ENCODE results near the gene SLC6A12. TPM values are rescaled to one million over a fixed set of nuclear protein-coding genes. Genes with fewer than 3 reads are reported as not detected.
A peak's percentile ranks its signal among the peaks of the same experiment; 100 is the strongest.

Gene SLC6A12
- total RNA-seq, 5 donors from 2014 or later (not counting 1 experiment from before 2014, with no cell fraction given) = 0.85 TPM; not detected in 4

DNA sequence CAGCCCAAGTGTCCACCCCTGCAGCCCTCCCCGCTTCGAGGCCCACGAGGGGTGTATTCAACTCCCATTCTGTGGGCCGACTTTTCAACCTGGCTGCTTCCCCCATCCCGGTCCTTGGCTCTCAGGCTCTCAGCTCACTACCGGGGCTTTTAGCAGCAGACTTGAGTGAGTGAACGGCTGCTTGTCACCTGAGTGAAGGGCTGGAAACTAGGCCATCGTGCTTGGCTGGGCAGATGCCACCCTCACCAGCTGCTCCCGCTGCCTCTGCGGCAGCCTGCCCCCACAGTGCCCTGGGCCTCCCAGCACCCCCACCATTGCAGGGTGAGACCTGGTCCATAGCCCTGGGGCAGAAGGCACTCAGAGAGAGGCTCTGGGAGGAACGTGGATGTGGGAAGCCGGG is 59.9 kb downstream of the SLC6A12 start:
- Mint-ChIP-seq H3K4me3 (no peak overlapping the region), H3K9me3 (no peaks in the 10 kb centered on the region), H3K36me3 (no peaks in the 10 kb centered on the region), H3K27ac (no peak overlapping the region), H3K27me3 (peaks cover 7 to 9% of the 10 kb centered on the region in 2 donors), H3K4me1 (peaks cover 4 to 11% (median 7%) of the 10 kb centered on the region in 3 donors)
- Histone ChIP-seq H3K36me3 (ENCODE audit: control insufficient read depth in 2 of 2, extremely low read depth in 1 of 2, insufficient read depth in 1 of 2, low read length in 1 of 2) (no peaks in the 10 kb centered on the region), H3K27me3 (replicated peaks in 1 of 2; ENCODE audit: control insufficient read depth in 2 of 2, extremely low read depth in 1 of 2, insufficient read depth in 2 of 2, low read length in 1 of 2) (peaks cover 0 to 42% of the 10 kb centered on the region in 2 experiments), H3K9me3 (no peaks in the 10 kb centered on the region), H3K4me1 (ENCODE audit: control insufficient read depth in 1 of 2, extremely low read depth in 1 of 2, insufficient read depth in 2 of 2, low read length in 2 of 2) (no peaks in the 10 kb centered on the region), H3K27ac (ENCODE audit: low read length) (no peak overlapping the region), H3K4me3 (ENCODE audit: control insufficient read depth in 1 of 2, extremely low read depth in 1 of 2, low read length in 1 of 2) (no peak overlapping the region)
- POLR2A ChIA-PET = no interaction called here
- WGBS (ENCODE audit: insufficient coverage) = 85% methylated on average over 9 of the region's 12 CpGs
- no peak for DNase-seq
- CTCF ChIA-PET = no interaction called here
- no peak for ATAC-seq (replicated peaks in 1 of 4)

DNA sequence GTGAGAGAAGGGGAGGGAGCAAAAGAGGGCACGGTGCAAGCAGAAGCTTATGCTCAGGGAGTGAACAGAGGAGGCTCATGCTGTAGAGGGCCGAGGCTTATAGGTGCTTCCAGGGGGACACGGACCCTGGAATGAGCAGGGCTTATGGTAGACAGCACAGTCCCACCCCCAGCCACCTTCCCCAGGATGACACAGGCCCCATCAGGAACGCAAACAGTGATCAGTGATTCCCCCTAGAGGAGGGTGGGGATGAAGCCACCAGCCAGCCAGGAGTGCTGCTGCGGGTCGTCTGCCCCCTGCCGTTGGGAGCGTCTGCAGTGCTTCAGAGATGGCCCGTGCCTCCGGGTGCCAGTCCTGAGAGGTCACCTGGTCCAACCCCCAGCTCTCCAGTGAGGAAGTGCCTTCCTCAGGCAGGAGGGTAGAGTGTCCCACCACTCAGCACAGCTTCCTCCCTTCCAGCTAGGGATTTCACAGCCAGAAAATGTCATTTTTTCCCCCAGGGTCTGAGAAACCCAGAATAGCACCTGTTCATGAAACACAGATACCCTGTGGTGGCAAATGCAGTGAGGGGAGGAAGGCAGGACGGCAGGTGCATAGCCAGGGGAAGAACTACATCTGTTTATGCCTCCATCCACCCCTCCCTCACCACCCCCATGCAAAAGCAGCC is 60.7 kb downstream of the SLC6A12 start:
- ChIA-PET CTCF (no interaction called here), POLR2A (no interaction called here)
- H3K4me3 Mint-ChIP-seq = no peak overlapping the region

DNA sequence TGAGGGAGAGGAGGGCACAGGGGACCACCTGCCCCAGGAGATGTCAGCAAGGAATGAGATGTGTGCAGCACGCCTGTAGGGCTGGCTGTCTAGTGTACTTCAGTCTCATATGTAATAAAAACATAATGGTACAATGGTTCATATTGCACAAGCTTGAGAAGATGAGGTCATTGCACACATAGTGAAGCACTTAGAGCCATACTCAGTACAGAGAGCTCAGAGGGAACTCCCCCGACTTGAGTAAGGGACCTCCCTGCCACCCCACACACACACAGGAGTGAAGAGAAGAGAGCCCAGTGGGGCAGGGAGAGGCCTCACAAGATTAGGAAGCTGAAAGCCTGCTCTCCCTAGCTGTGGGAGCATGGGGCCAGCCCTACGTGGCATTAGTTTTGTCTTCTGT is 61.5 kb downstream of the SLC6A12 start:
- no peak for DNase-seq
- Histone ChIP-seq H3K4me3 (ENCODE audit: control insufficient read depth in 1 of 2, extremely low read depth in 1 of 2, low read length in 1 of 2) (no peak overlapping the region), H3K36me3 (ENCODE audit: control insufficient read depth in 2 of 2, extremely low read depth in 1 of 2, insufficient read depth in 1 of 2, low read length in 1 of 2) (no peaks in the 10 kb centered on the region), H3K27me3 (replicated peaks in 1 of 2; ENCODE audit: control insufficient read depth in 2 of 2, extremely low read depth in 1 of 2, insufficient read depth in 2 of 2, low read length in 1 of 2) (peaks cover 0 to 42% of the 10 kb centered on the region in 2 experiments), H3K4me1 (ENCODE audit: control insufficient read depth in 1 of 2, extremely low read depth in 1 of 2, insufficient read depth in 2 of 2, low read length in 2 of 2) (no peaks in the 10 kb centered on the region), H3K27ac (ENCODE audit: low read length) (no peak overlapping the region), H3K9me3 (no peaks in the 10 kb centered on the region)
- POLR2A ChIA-PET = no interaction called here
- H3K4me1 Mint-ChIP-seq = peaks cover 4 to 11% (median 7%) of the 10 kb centered on the region in 3 donors
- CTCF ChIA-PET = no interaction called here
- H3K27me3 Mint-ChIP-seq = peaks cover 7 to 9% of the 10 kb centered on the region in 2 donors
- no peaks in the 10 kb centered on the region for H3K36me3 Mint-ChIP-seq
- ATAC-seq (replicated peaks in 1 of 4) = no peak
- H3K4me3 Mint-ChIP-seq = no peak overlapping the region
- no CpG with 5 or more reads among the region's 3 CpGs for WGBS (ENCODE audit: insufficient coverage)
- no peak overlapping the region for H3K27ac Mint-ChIP-seq
- H3K9me3 Mint-ChIP-seq = no peaks in the 10 kb centered on the region

More for the DNA sequence above, 60.7 kb downstream of the SLC6A12 start:
- Histone ChIP-seq H3K27me3 (replicated peaks in 1 of 2; ENCODE audit: control insufficient read depth in 2 of 2, extremely low read depth in 1 of 2, insufficient read depth in 2 of 2, low read length in 1 of 2) (peaks cover 0 to 42% of the 10 kb centered on the region in 2 experiments), H3K4me3 (ENCODE audit: control insufficient read depth in 1 of 2, extremely low read depth in 1 of 2, low read length in 1 of 2) (no peak overlapping the region), H3K9me3 (no peaks in the 10 kb centered on the region), H3K27ac (ENCODE audit: low read length) (no peak overlapping the region), H3K36me3 (ENCODE audit: control insufficient read depth in 2 of 2, extremely low read depth in 1 of 2, insufficient read depth in 1 of 2, low read length in 1 of 2) (no peaks in the 10 kb centered on the region), H3K4me1 (ENCODE audit: control insufficient read depth in 1 of 2, extremely low read depth in 1 of 2, insufficient read depth in 2 of 2, low read length in 2 of 2) (no peaks in the 10 kb centered on the region)
- H3K4me1 Mint-ChIP-seq = peaks cover 4 to 11% (median 7%) of the 10 kb centered on the region in 3 donors
- 0% methylated on average over 6 of the region's 11 CpGs for WGBS (ENCODE audit: insufficient coverage)
- H3K27me3 Mint-ChIP-seq = peaks cover 7 to 9% of the 10 kb centered on the region in 2 donors
- H3K9me3 Mint-ChIP-seq = no peaks in the 10 kb centered on the region
- H3K36me3 Mint-ChIP-seq = no peaks in the 10 kb centered on the region
- DNase-seq (peak in 30 of 35 experiments; percentile 4 to 48 (median 29)), ATAC-seq (replicated peaks in 1 of 4) (peak; percentile 62 to 70 (median 66))
- no peak overlapping the region for H3K27ac Mint-ChIP-seq

DNA sequence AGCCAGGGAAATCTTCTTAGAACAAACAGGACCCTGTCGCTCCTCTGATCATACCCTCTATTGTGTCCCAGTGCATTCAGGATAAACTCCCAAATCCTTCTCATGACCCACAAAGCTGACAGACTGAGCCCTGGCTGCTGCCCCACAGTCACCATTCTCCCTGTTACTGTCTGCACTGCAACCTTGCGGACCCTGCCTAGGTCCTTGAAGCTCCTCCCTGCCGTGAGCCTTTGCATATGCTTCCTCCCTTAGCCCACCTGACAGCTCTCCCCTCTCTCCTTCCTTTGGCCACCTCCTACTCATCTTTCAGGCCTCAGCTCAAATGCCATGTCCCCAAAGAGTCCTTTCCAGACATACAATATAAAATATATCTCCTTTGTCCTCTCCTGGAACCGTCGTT is 62.4 kb downstream of the SLC6A12 start:
- Mint-ChIP-seq H3K4me1 (peaks cover 4 to 11% (median 7%) of the 10 kb centered on the region in 3 donors), H3K27ac (no peak overlapping the region), H3K9me3 (no peaks in the 10 kb centered on the region), H3K36me3 (no peaks in the 10 kb centered on the region), H3K27me3 (peaks cover 7 to 9% of the 10 kb centered on the region in 2 donors), H3K4me3 (no peak overlapping the region)
- ChIA-PET CTCF (no interaction called here), POLR2A (no interaction called here)
- Histone ChIP-seq H3K27me3 (replicated peaks in 1 of 2; ENCODE audit: control insufficient read depth in 2 of 2, extremely low read depth in 1 of 2, insufficient read depth in 2 of 2, low read length in 1 of 2) (peaks cover 0 to 46% of the 10 kb centered on the region in 2 experiments), H3K27ac (ENCODE audit: low read length) (no peak overlapping the region), H3K4me3 (ENCODE audit: control insufficient read depth in 1 of 2, extremely low read depth in 1 of 2, low read length in 1 of 2) (no peak overlapping the region), H3K36me3 (ENCODE audit: control insufficient read depth in 2 of 2, extremely low read depth in 1 of 2, insufficient read depth in 1 of 2, low read length in 1 of 2) (no peaks in the 10 kb centered on the region), H3K9me3 (no peaks in the 10 kb centered on the region), H3K4me1 (ENCODE audit: control insufficient read depth in 1 of 2, extremely low read depth in 1 of 2, insufficient read depth in 2 of 2, low read length in 2 of 2) (no peaks in the 10 kb centered on the region)
- 83% methylated on average over 3 of the region's 5 CpGs for WGBS (ENCODE audit: insufficient coverage)
- ATAC-seq (replicated peaks in 1 of 4) (no peak), DNase-seq (no peak)

DNA sequence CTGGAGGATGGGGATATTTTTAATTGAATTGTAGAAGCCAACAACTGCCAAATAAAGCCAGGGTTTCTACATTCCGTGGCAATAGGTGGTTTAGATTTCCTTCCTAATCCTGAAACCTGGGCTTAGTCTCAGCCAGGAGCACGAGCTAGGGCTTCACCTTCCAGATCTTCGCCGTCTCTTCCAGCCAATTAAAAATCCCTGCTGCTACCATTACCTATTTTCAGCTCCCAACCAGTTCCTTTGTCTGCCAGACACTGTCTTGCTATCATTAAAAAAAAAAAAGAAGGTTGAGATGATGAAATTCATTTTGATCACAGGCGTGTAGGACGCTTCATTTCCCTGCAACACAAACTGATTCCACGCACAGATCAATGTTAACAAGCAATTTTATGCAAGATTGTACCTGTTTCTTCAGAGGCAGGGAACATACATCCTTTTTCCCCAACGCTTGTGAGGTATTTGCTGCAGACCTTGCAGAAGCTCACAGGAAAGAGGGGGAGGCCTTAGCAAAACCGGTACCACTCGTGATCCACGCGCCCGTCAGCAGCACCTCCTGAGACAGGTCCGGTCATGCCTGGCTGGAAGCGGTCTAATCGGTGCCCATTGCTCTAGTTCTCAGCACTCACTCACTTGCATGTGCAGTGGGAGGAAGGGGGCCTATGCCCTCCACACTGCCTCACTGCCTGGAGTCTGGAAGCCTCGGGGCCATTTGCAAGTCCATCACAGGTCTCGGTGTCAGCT is 65.1 kb downstream of the SLC6A12 start:
- CTCF ChIA-PET = no interaction called here
- H3K4me3 Mint-ChIP-seq = no peak overlapping the region
- POLR2A ChIA-PET = no interaction called here
- H3K36me3 ChIP-seq (ENCODE audit: control insufficient read depth in 2 of 2, extremely low read depth in 1 of 2, insufficient read depth in 1 of 2, low read length in 1 of 2) = no peaks in the 10 kb centered on the region
- H3K4me3 ChIP-seq (ENCODE audit: control insufficient read depth in 1 of 2, extremely low read depth in 1 of 2, low read length in 1 of 2) = no peak overlapping the region
- 82% methylated on average over 6 of the region's 18 CpGs for WGBS (ENCODE audit: insufficient coverage)
- H3K27me3 ChIP-seq (replicated peaks in 1 of 2; ENCODE audit: control insufficient read depth in 2 of 2, extremely low read depth in 1 of 2, insufficient read depth in 2 of 2, low read length in 1 of 2) = peaks cover 0 to 27% of the 10 kb centered on the region in 2 experiments
- no peak overlapping the region for H3K27ac Mint-ChIP-seq
- H3K9me3 Mint-ChIP-seq = no peaks in the 10 kb centered on the region
- H3K4me1 ChIP-seq (ENCODE audit: control insufficient read depth in 1 of 2, extremely low read depth in 1 of 2, insufficient read depth in 2 of 2, low read length in 2 of 2) = peaks cover 0 to 3% of the 10 kb centered on the region in 2 experiments
- no peak overlapping the region for H3K27ac ChIP-seq (ENCODE audit: low read length)
- ATAC-seq (replicated peaks in 1 of 4) (no peak), DNase-seq (no peak)
- H3K9me3 ChIP-seq = no peaks in the 10 kb centered on the region
- H3K27me3 Mint-ChIP-seq = peaks cover 5 to 9% of the 10 kb centered on the region in 2 donors
- no peaks in the 10 kb centered on the region for H3K36me3 Mint-ChIP-seq
- H3K4me1 Mint-ChIP-seq = peaks cover 11 to 18% (median 13%) of the 10 kb centered on the region in 3 donors

DNA sequence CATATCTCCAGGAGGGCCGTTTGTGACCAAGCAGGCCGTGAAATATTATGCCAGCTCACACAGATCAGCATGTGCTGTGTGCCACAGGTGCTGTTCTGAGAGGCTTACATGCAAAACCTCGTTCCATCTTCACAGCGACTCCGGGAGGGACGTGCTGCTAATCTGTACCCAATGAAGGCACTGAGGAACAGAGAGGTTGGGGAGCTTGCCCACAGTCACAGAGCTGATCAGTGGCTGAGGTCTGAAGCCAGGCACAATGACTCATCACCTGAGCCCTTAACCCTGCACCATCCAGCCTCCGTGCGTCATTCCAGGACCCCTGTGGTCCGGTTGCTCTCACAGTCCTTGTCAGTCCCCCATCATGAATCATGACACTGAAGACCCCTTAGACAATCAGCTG is 66.7 kb downstream of the SLC6A12 start:
- peaks cover 0 to 3% of the 10 kb centered on the region in 2 experiments for H3K4me1 ChIP-seq (ENCODE audit: control insufficient read depth in 1 of 2, extremely low read depth in 1 of 2, insufficient read depth in 2 of 2, low read length in 2 of 2)
- no peaks in the 10 kb centered on the region for H3K9me3 ChIP-seq
- H3K27ac ChIP-seq (ENCODE audit: low read length) = no peak overlapping the region
- Mint-ChIP-seq H3K9me3 (no peaks in the 10 kb centered on the region), H3K27me3 (peaks cover 11 to 13% of the 10 kb centered on the region in 2 donors), H3K4me1 (peaks cover 0 to 11% (median 9%) of the 10 kb centered on the region in 3 donors), H3K27ac (no peak overlapping the region), H3K4me3 (no peak overlapping the region), H3K36me3 (no peaks in the 10 kb centered on the region)
- H3K27me3 ChIP-seq (replicated peaks in 1 of 2; ENCODE audit: control insufficient read depth in 2 of 2, extremely low read depth in 1 of 2, insufficient read depth in 2 of 2, low read length in 1 of 2) = peaks cover 0 to 25% of the 10 kb centered on the region in 2 experiments
- no peak overlapping the region for H3K4me3 ChIP-seq (ENCODE audit: control insufficient read depth in 1 of 2, extremely low read depth in 1 of 2, low read length in 1 of 2)
- POLR2A ChIA-PET = no interaction called here
- 82% methylated on average over 9 of the region's 9 CpGs for WGBS (ENCODE audit: insufficient coverage)
- ATAC-seq (replicated peaks in 1 of 4) = no peak
- DNase-seq = no peak
- CTCF ChIA-PET = no interaction called here
- no peaks in the 10 kb centered on the region for H3K36me3 ChIP-seq (ENCODE audit: control insufficient read depth in 2 of 2, extremely low read depth in 1 of 2, insufficient read depth in 1 of 2, low read length in 1 of 2)
